ENCODE data around the gene TADA3. TPM values are rescaled to one million over a fixed set of nuclear protein-coding genes. Genes with fewer than 3 reads are reported as not detected.

TADA3 gene
- total RNA-seq, 1 experiment from 2014 or later = 49.0 TPM

GRCh38 chr3:9739181-9739580 is 53.1 kb downstream of the TADA3 start:
- POLR2A ChIA-PET = no interaction called here
- Mint-ChIP-seq H3K4me1 (no peaks in the 10 kb centered on the region), H3K36me3 (peaks cover 82% of the 10 kb centered on the region), H3K9me3 (no peaks in the 10 kb centered on the region), H3K4me3 (no peak overlapping the region), H3K27me3 (ENCODE audit: low read depth) (no peaks in the 10 kb centered on the region), H3K27ac (no peak overlapping the region)
- CTCF ChIA-PET = interaction anchor here (0.9 kb wide), 1 partner anchor 12 kb away, joined by 3 read pairs; no protein-coding TSS in a partner anchor
- ATAC-seq (no peak), DNase-seq (ENCODE audit: low spot score) (no peak)
- TF ChIP-seq CREB1 (CRISPR knock-in tag; IDR thresholded peaks at IDR 0.05) (no peak), RELA (CRISPR knock-in tag; IDR thresholded peaks at IDR 0.05; ENCODE audit: borderline replicate concordance) (no peak), HMGXB4 (CRISPR knock-in tag; IDR thresholded peaks at IDR 0.05) (no peak), SMAD4 (CRISPR knock-in tag; IDR thresholded peaks at IDR 0.05) (no peak)

GRCh38 chr3:9736831-9737230 is 55.4 kb downstream of the TADA3 start:
- Mint-ChIP-seq H3K4me3 (no peak overlapping the region), H3K27ac (no peak overlapping the region), H3K9me3 (no peaks in the 10 kb centered on the region), H3K36me3 (peaks cover 64% of the 10 kb centered on the region), H3K27me3 (ENCODE audit: low read depth) (no peaks in the 10 kb centered on the region), H3K4me1 (peaks cover 11% of the 10 kb centered on the region)
- CTCF ChIA-PET = interaction anchor here (1.0 kb wide), 2 partner anchors 10 to 233 kb away, joined by 3 to 4 read pairs; no protein-coding TSS in a partner anchor
- ATAC-seq (no peak), DNase-seq (ENCODE audit: low spot score) (no peak)
- TF ChIP-seq, protein P1, sequence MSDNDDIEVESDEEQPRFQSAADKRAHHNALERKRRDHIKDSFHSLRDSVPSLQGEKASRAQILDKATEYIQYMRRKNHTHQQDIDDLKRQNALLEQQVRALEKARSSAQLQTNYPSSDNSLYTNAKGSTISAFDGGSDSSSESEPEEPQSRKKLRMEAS (CRISPR knock-in tag; IDR thresholded peaks at IDR 0.05) = no peak
- no peak for TF ChIP-seq TEAD4 (CRISPR knock-in tag; IDR thresholded peaks at IDR 0.05)
- TF ChIP-seq ZNF532 (CRISPR knock-in tag; IDR thresholded peaks at IDR 0.05; ENCODE audit: borderline replicate concordance) = no peak
- no peak for TF ChIP-seq PRDM15 (CRISPR knock-in tag; IDR thresholded peaks at IDR 0.05)
- POLR2A ChIA-PET = interaction anchor here (0.5 kb wide), 1 partner anchor 418 kb away, joined by 3 read pairs; no protein-coding TSS in a partner anchor

DNA sequence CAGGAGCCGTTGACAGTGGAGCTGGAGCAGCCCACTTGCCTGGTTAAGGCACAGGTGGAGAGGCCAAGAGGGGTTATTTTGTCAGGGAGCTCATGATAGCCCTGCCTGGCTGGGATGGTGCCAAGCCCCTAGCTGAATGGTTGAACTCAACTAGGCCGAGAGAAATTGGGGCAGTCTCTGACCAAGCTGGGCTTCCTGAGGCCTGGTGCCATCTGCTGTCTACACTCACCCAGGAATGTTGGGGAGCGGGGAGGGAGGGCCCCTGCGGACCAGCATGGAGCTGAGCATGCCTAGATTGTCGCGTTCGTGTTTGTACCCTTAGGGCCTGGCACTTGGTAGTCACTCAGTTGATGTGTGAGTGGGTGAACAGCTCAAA is 59.5 kb downstream of the TADA3 start:
- Mint-ChIP-seq H3K9me3 (no peaks in the 10 kb centered on the region), H3K4me3 (peak overlapping the region; percentile 91), H3K27me3 (ENCODE audit: low read depth) (no peaks in the 10 kb centered on the region), H3K36me3 (peaks cover 27% of the 10 kb centered on the region), H3K27ac (peak overlapping the region; percentile 31; the same call in 1 of the 2 replicates), H3K4me1 (peaks cover 18% of the 10 kb centered on the region)
- ATAC-seq (no peak), DNase-seq (ENCODE audit: low spot score) (no peak)
- CTCF ChIA-PET = interaction anchor here (0.5 to 8.6 kb wide), 7 partner anchors 16 to 546 kb away, joined by 3 to 162 read pairs (median 5); partner anchors contain the start of genes CAMK1 and OGG1
- POLR2A ChIA-PET = interaction anchor here (0.7 to 3.1 kb wide), 3 partner anchors 17 to 235 kb away, joined by 3 to 14 read pairs (median 3); partner anchors contain the start of gene OGG1
- TF ChIP-seq GTF2I (CRISPR knock-in tag; conservative IDR thresholded peaks at IDR 0.05) (no peak), MYBL2 (CRISPR knock-in tag; IDR thresholded peaks at IDR 0.05) (no peak), ZNF138 (CRISPR knock-in tag; conservative IDR thresholded peaks at IDR 0.05) (no peak), SP1 (CRISPR knock-in tag; conservative IDR thresholded peaks at IDR 0.05) (no peak), USF2 (CRISPR knock-in tag; IDR thresholded peaks at IDR 0.05) (no peak), OVOL2 (CRISPR knock-in tag; IDR thresholded peaks at IDR 0.05; ENCODE audit: borderline replicate concordance) (no peak), EMX1 (CRISPR knock-in tag; IDR thresholded peaks at IDR 0.05) (no peak), NR1H2 (CRISPR knock-in tag; IDR thresholded peaks at IDR 0.05) (no peak)
- TF ChIP-seq, protein P2, sequence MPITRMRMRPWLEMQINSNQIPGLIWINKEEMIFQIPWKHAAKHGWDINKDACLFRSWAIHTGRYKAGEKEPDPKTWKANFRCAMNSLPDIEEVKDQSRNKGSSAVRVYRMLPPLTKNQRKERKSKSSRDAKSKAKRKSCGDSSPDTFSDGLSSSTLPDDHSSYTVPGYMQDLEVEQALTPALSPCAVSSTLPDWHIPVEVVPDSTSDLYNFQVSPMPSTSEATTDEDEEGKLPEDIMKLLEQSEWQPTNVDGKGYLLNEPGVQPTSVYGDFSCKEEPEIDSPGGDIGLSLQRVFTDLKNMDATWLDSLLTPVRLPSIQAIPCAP (CRISPR knock-in tag; IDR thresholded peaks at IDR 0.05) = no peak
- TF ChIP-seq, protein P3, sequence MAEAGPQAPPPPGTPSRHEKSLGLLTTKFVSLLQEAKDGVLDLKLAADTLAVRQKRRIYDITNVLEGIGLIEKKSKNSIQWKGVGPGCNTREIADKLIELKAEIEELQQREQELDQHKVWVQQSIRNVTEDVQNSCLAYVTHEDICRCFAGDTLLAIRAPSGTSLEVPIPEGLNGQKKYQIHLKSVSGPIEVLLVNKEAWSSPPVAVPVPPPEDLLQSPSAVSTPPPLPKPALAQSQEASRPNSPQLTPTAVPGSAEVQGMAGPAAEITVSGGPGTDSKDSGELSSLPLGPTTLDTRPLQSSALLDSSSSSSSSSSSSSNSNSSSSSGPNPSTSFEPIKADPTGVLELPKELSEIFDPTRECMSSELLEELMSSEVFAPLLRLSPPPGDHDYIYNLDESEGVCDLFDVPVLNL (CRISPR knock-in tag; IDR thresholded peaks at IDR 0.05; ENCODE audit: borderline replicate concordance, low read depth) = no peak
- TF ChIP-seq, protein P4, sequence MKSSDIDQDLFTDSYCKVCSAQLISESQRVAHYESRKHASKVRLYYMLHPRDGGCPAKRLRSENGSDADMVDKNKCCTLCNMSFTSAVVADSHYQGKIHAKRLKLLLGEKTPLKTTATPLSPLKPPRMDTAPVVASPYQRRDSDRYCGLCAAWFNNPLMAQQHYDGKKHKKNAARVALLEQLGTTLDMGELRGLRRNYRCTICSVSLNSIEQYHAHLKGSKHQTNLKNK (CRISPR knock-in tag; IDR thresholded peaks at IDR 0.05) = no peak
